HG02763 (cell line): ENCODE results near the gene RIPOR1.
"Not testable (repeated sequence)": the region's sequence is repeated elsewhere in the genome, so short reads cannot be mapped to it uniquely, and the experiment has no call there.

Experiments
- ATAC-seq: cut with Tn5 transposase; IDR thresholded peaks from one replicate; pipeline ENCODE4 v1.9.1; 2021; ENCODE audit warnings: mild to moderate bottlenecking, moderate library complexity; ENCODE audit not compliant: unreplicated experiment

The RIPOR1 gene

GRCh38 chr16:67517155-67517445, 11.5 kb upstream of the RIPOR1 start:
- ATAC-seq: no peak

DNA sequence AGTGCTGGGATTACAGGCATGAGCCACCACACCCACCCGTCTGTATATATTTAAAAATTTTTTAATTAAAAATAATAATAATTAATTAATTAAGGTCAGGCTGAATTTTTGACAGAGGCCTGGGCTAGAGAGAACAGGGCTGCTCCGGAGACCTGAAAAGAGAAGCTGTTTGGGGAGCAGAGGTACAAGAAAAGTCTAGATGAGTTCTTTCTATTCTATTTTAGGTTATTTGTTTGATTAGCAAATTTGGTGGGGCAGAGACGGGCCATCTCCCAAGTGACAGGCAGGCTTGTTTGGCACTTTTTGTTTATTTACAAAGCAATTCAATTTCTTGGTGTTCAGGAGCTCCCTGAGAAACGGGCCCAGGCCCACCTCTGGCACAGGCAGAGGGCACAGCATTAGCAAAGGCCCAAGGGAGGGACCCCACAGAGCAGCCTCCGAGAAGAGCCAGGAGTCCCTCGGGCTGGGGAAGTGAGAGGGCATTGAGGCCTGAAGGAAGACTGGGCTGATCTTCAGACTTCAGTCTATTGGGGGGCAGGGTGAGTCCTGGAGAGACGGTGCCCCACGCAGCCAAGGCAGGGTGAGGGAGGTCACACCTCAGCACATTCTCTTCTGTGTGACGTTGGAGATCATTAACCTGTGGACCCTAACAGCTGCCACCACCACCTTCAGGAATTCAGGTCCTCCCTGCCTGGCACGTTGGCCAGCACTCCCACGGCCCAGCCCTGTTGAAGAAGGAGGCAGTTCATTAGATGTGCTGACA, 10.8 kb upstream of the RIPOR1 start:
- peak; percentile 46 for ATAC-seq

GRCh38 chr16:67518676-67519075, 10.0 kb upstream of the RIPOR1 start:
- ATAC-seq: no peak

DNA sequence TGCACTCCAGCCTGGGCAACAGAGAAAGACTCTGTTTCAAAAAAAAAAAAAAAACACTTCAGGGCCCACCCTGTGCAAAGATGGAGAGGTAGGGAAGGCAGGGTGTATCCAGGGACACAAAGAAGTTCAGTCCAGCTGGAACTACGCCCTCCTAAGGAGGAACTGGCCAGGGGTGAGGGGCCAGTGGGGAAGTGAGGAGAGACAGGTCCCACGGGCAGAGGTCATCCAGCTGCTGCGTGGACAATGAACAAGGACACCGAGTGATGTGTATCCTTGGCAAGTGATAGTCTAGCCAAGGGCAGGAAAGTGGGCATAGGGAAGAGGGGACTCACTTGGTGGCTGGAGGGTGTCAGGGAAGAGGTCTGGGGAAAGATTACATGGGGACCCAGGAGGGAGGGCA, 9.4 kb upstream of the RIPOR1 start:
- ATAC-seq: no peak

- peak; percentile 57 for ATAC-seq
Observed at GRCh38 chr16:67521095-67521804, 7.4 kb upstream of the RIPOR1 start.

DNA sequence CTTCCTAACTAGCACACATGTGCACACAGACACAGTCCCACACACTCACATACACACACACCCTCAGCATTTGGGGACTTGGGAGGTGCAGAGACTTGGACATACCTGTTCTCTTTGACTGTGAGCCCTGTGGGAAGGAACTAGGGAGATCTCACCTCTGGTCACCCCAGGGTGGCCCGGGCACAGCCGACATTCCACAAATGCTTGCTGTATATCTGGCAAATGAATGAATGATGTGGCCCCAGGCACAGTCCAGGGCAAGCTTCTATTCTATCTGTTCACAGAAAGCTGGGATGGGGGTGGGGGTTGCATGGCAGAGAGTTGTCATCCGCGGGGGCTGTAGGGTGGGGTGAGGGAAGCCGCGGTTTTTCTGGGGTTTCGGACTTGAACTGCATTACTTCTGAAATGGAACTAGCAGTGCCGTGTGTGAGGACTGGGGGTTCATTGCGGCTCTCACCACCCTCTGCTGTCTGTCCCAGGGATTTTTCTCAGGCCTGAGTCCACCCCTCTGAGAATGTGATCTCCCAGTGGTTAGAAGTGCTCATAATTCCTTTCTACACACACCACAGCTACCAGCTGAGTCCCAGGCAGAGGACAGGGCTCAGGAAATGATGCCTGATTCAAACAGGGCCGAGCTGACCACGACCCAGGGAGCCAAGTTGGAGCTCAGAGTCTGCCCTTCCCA, 3.3 kb upstream of the RIPOR1 start:
- no peak for ATAC-seq

DNA sequence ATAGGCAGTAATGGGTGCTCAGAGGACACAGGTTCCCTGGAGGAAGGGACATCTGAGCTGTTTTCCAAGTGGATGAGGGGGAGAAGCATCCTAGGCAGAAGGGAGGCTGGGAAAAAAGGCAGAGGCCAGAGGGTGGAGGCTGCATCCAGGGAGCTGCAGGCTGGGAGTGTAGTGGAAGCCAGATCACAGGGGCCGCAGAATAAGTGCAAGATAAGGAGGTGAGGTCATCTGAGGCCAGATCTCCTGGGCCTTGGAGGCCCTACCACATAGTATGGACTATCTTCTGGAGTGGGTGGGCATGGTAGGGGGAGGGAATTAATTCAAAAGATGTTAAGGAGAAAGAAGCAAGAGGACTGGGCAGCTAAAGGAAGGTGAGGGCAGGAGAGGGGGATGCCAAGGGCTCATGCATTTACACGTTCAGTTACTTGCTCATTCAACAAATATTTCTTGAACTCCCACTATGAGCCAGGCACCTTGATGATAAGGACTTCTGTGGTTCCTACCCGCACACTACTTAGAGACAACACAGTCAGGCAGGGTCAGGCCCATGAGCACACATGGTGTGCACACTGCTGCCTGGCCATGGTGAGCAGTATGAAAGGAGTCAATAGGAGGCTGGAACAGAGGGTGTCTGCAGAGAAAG, 2.4 kb upstream of the RIPOR1 start:
- no peak for ATAC-seq

DNA sequence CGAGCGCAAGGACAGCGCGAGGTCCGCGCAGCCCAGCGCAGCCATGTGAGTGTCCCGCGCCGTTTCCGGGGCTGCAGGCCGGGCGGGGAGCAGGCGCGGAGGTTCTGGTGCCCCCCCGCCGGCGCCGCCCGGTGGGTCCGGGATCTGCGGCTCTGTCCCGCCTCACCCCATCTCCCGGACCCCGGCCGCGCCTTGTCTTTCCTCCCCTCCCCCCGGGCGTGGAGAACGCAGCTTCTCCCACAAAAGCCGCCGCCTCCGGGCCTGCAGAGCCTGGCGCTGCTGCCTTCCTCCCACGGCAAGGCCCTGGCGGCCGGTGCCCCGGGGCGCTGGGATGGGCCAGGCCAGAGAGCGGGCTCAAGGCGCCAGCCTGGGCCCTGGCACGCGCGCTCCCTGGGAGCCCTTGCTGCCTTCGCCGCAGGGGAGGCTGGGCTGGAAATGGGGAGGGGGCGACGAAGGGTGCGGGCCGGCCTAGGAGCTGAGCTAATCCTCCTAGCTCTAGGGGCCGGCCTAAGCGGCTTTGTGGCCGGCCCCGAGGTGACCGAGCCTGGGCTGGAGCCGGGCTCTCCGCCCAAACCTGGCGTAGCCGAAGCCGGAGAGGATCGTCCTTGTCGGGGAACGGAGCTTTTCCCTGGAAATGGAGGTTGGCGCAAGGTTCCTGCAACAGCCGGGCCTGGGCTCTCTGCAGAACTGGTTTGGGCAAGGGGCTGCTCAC, 397 bp downstream of the RIPOR1 start:
- ATAC-seq: no peak

GRCh38 chr16:67529582-67530012, 968 bp downstream of the RIPOR1 start:
- ATAC-seq: no peak

GRCh38 chr16:67530013-67530939, 1.6 kb downstream of the RIPOR1 start:
- ATAC-seq: peak; percentile 44

DNA sequence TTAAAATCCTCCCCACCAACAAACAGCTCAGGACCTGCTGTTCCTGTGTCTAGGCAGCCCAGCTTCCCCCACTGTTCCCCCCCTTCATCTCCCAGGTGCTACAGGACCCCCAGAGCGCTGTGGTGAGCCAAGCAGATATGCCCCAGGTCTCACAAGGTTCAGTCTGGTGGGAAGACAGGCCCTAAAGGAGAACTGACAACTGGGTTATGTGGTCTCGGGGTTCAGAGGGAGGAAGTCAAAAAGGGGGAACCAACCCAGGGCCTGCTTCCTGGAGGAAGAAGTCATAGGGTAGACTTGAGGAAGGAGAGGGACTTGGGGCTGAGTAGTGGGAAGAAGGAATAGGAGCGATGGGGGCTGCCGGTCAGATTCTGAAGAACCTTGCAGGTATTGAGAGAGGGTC, 2.6 kb downstream of the RIPOR1 start:
- no peak for ATAC-seq

DNA sequence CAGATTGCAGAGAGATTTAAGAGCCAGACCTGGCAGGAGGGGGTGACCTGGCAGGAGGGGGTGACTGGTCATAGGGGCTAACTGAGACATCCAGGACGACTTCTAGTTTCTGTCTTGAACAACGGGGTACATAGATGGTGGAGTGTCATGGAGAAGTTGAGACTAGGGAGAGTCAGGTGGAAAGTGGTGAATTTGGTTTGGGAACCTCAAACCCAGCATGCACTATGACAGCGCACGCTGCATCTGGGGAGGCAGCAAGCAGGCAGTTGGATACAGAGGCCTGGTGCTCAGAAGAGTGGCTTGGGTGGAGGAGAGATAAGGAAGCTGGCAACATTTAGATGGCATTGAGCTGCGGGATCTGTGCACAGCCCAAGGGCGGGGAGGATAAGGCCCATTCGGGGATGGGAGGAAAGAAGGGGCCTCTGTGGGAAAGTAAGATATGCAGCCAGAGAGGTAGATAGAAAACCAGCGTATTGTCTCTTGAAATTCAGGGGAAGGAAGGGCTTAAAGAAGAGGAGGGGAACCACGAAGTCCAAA, 4.5 kb downstream of the RIPOR1 start:
- ATAC-seq: no peak

GRCh38 chr16:67533987-67534386, 5.4 kb downstream of the RIPOR1 start:
- not testable (repeated sequence) for ATAC-seq

DNA sequence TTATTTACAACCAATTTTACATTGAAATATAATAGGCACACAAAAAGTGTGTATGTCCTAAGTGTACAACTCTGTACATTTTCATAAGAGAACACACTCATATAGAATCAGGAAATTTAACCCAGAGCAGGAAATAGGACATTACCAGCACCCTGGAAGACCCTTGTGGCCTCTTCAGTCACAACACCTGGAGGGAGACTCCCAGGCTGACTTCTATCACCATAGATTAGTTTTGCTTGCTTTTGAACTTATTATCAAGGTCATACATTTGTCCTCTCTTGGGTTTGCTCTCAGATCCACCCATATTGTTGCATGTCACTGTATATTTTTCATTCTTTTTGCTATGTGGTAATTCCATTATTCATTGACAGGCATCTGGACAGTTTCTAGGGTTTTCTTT, 5.8 kb downstream of the RIPOR1 start:
- no peak for ATAC-seq

DNA sequence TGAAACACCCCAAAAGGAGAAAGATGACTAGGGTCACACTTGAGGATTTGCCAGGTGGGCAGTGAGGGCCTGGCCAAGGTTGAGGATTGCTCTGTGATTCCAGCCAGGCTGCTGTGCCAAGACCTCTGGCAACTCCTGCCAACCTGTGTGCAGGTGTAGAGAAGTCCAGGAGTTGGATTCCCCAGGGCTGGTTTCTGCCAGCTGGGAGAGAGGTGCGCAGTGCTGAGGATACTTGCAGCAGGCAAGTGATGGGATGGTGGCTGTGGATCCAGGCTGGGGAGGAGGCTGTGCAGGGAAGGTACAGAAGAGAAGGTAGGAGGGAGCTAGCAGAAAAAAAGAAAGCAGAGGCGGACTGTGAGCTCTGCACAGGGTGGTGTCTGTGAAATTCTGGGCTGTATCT, 6.6 kb downstream of the RIPOR1 start:
- no peak for ATAC-seq

DNA sequence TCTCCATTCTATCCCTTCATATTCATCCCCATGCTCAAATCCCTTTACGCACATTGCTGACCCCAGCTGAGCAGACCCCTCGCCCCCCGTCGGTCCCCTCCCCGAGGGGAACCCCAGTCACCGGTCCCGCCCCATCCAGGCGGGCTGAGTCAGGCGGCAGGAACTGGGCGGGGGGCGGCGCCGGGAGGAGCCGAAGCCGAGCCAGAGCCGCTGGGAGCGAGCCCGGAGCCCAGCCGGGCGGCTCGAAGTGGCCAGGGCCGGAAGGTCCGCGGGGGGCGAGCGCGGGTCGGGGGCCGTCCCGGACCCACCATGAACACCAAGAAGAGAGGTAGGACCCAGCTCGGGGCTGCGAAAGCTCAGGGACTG, 8.6 kb downstream of the RIPOR1 start:
- peak; percentile 26 for ATAC-seq

- peak; percentile 43 for ATAC-seq
Observed at GRCh38 chr16:67537636-67538591, 9.3 kb downstream of the RIPOR1 start.

- no peak for ATAC-seq
Observed at GRCh38 chr16:67538666-67539101, 10.1 kb downstream of the RIPOR1 start.
